GM12873 (cell line): ENCODE measurements around the gene RAB40B.

Source experiments
- CTCF ChIP-seq: IDR thresholded peaks from 2 replicates; pipeline ENCODE4 v1.5.1; 2012; ENCODE audit warnings: low read depth, mild to moderate bottlenecking, moderate library complexity, low read length, control low read depth; ENCODE audit not compliant: insufficient read depth; ENCODE audit errors: missing control alignments

Gene RAB40B

GRCh38 chr17:82639628-82640027 is 58.9 kb downstream of the RAB40B start:
- no peak for TF ChIP-seq CTCF

- TF ChIP-seq CTCF, result no peak
Observed at GRCh38 chr17:82638183-82638773, 60.2 kb downstream of the RAB40B start.

- no peak for TF ChIP-seq CTCF
Observed at GRCh38 chr17:82636626-82637598, 61.6 kb downstream of the RAB40B start.

GRCh38 chr17:82633343-82633742 is 65.2 kb downstream of the RAB40B start:
- no peak for TF ChIP-seq CTCF

- no peak for TF ChIP-seq CTCF
Observed at GRCh38 chr17:82632451-82632850, 66.0 kb downstream of the RAB40B start.

GRCh38 chr17:82631544-82631943 is 67.0 kb downstream of the RAB40B start:
- no peak for TF ChIP-seq CTCF

- TF ChIP-seq CTCF, result no peak
Observed at GRCh38 chr17:82630212-82630611, 68.3 kb downstream of the RAB40B start.
